ENCODE results near the gene KRTAP5-4.

KRTAP5-4 gene

GRCh38 chr11:1574238-1574932, 47.6 kb downstream of the KRTAP5-4 start:
- Histone ChIP-seq H3K9me2 (replicated peaks; ENCODE audit: low read depth, low read length) (no peaks in the 10 kb centered on the region), H2AFZ (ENCODE audit: low read length) (peak overlapping the region; percentile 71; the same call in 1 of the 2 replicates), H3K9ac (ENCODE audit: low read depth, low read length, poor library complexity, severe bottlenecking) (no peak overlapping the region), H4K20me1 (ENCODE audit: insufficient read depth, low read length, poor library complexity, severe bottlenecking) (no peaks in the 10 kb centered on the region), H3K4me3 (ENCODE audit: low read length, poor library complexity, severe bottlenecking) (peak overlapping the region; percentile 55), H3F3A (ENCODE audit: low read depth) (no peaks in the 10 kb centered on the region), H3K27me3 (ENCODE audit: insufficient read depth, low read length, poor library complexity, severe bottlenecking) (no peaks in the 10 kb centered on the region), H3K4me2 (ENCODE audit: low read depth, low read length, poor library complexity, severe bottlenecking) (peak overlapping the region; percentile 74), H3K36me3 (ENCODE audit: insufficient read depth, low read length) (no peaks in the 10 kb centered on the region), H3K4me1 (ENCODE audit: insufficient read depth, low read length, poor library complexity, severe bottlenecking) (no peaks in the 10 kb centered on the region), H3K9me3 (ENCODE audit: insufficient read depth, low read depth, low read length) (no peaks in the 10 kb centered on the region), H3K79me2 (ENCODE audit: insufficient read depth, low read length) (no peaks in the 10 kb centered on the region)
- no peak for TF ChIP-seq EZH2phosphoT487 (IDR thresholded peaks at IDR 0.05; ENCODE audit: borderline replicate concordance)
- TF ChIP-seq, protein P1, sequence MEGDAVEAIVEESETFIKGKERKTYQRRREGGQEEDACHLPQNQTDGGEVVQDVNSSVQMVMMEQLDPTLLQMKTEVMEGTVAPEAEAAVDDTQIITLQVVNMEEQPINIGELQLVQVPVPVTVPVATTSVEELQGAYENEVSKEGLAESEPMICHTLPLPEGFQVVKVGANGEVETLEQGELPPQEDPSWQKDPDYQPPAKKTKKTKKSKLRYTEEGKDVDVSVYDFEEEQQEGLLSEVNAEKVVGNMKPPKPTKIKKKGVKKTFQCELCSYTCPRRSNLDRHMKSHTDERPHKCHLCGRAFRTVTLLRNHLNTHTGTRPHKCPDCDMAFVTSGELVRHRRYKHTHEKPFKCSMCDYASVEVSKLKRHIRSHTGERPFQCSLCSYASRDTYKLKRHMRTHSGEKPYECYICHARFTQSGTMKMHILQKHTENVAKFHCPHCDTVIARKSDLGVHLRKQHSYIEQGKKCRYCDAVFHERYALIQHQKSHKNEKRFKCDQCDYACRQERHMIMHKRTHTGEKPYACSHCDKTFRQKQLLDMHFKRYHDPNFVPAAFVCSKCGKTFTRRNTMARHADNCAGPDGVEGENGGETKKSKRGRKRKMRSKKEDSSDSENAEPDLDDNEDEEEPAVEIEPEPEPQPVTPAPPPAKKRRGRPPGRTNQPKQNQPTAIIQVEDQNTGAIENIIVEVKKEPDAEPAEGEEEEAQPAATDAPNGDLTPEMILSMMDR (conservative IDR thresholded peaks at IDR 0.05; ENCODE audit: low read length): peak; percentile 69

DNA sequence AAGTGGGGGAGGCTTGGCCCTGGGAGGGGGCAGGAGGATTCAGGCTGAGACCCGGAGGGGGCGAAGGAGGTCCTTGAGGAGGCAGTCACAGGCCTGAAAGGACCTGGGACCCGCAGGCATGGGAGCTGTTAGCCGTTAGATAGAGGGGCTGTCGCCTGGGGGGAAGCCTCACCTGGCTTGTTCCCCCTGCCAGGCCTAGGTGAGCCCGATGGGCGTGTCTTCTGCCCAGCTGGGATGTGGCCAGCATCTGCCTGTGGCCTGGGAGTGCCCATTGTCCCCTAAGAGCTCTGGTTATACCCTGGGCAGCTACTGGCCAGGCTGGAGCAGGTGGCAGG, 48.1 kb downstream of the KRTAP5-4 start:
- no peaks in the 10 kb centered on the region for H3K9me2 ChIP-seq (replicated peaks; ENCODE audit: low read depth, low read length)
- no peak overlapping the region; the same call in 1 of the 2 replicates for H2AFZ ChIP-seq (ENCODE audit: low read length)
- H3K36me3 ChIP-seq (ENCODE audit: insufficient read depth, low read length): no peaks in the 10 kb centered on the region
- H3K27me3 ChIP-seq (ENCODE audit: insufficient read depth, low read length, poor library complexity, severe bottlenecking): no peaks in the 10 kb centered on the region
- no peaks in the 10 kb centered on the region for H4K20me1 ChIP-seq (ENCODE audit: insufficient read depth, low read length, poor library complexity, severe bottlenecking)
- H3K9me3 ChIP-seq (ENCODE audit: insufficient read depth, low read depth, low read length): no peaks in the 10 kb centered on the region
- no peaks in the 10 kb centered on the region for H3K4me1 ChIP-seq (ENCODE audit: insufficient read depth, low read length, poor library complexity, severe bottlenecking)
- no peaks in the 10 kb centered on the region for H3K79me2 ChIP-seq (ENCODE audit: insufficient read depth, low read length)
- H3K4me2 ChIP-seq (ENCODE audit: low read depth, low read length, poor library complexity, severe bottlenecking): peak overlapping the region; percentile 74
- H3K9ac ChIP-seq (ENCODE audit: low read depth, low read length, poor library complexity, severe bottlenecking): no peak overlapping the region
- H3K4me3 ChIP-seq (ENCODE audit: low read length, poor library complexity, severe bottlenecking): no peak overlapping the region
- H3F3A ChIP-seq (ENCODE audit: low read depth): no peaks in the 10 kb centered on the region
- TF ChIP-seq EZH2phosphoT487 (IDR thresholded peaks at IDR 0.05; ENCODE audit: borderline replicate concordance): no peak
- TF ChIP-seq, protein P1 (conservative IDR thresholded peaks at IDR 0.05; ENCODE audit: low read length): no peak

- no peaks in the 10 kb centered on the region for H3K79me2 ChIP-seq (ENCODE audit: insufficient read depth, low read length)
- no peaks in the 10 kb centered on the region for H3K36me3 ChIP-seq (ENCODE audit: insufficient read depth, low read length)
- H3K4me3 ChIP-seq (ENCODE audit: low read length, poor library complexity, severe bottlenecking): no peak overlapping the region
- no peaks in the 10 kb centered on the region for H3K9me2 ChIP-seq (replicated peaks; ENCODE audit: low read depth, low read length)
- H4K20me1 ChIP-seq (ENCODE audit: insufficient read depth, low read length, poor library complexity, severe bottlenecking): no peaks in the 10 kb centered on the region
- H3K4me1 ChIP-seq (ENCODE audit: insufficient read depth, low read length, poor library complexity, severe bottlenecking): no peaks in the 10 kb centered on the region
- no peak overlapping the region for H3K9ac ChIP-seq (ENCODE audit: low read depth, low read length, poor library complexity, severe bottlenecking)
- no peaks in the 10 kb centered on the region for H3F3A ChIP-seq (ENCODE audit: low read depth)
- H3K4me2 ChIP-seq (ENCODE audit: low read depth, low read length, poor library complexity, severe bottlenecking): no peak overlapping the region
- no peaks in the 10 kb centered on the region for H3K9me3 ChIP-seq (ENCODE audit: insufficient read depth, low read depth, low read length)
- H2AFZ ChIP-seq (ENCODE audit: low read length): no peak overlapping the region
- no peaks in the 10 kb centered on the region for H3K27me3 ChIP-seq (ENCODE audit: insufficient read depth, low read length, poor library complexity, severe bottlenecking)
- TF ChIP-seq, protein P1 (conservative IDR thresholded peaks at IDR 0.05; ENCODE audit: low read length): no peak
- TF ChIP-seq EZH2phosphoT487 (IDR thresholded peaks at IDR 0.05; ENCODE audit: borderline replicate concordance): no peak
Measured at GRCh38 chr11:1573077-1573902, 48.6 kb downstream of the KRTAP5-4 start.
